ENCODE results near the gene TRIM28.

TRIM28 gene

DNA sequence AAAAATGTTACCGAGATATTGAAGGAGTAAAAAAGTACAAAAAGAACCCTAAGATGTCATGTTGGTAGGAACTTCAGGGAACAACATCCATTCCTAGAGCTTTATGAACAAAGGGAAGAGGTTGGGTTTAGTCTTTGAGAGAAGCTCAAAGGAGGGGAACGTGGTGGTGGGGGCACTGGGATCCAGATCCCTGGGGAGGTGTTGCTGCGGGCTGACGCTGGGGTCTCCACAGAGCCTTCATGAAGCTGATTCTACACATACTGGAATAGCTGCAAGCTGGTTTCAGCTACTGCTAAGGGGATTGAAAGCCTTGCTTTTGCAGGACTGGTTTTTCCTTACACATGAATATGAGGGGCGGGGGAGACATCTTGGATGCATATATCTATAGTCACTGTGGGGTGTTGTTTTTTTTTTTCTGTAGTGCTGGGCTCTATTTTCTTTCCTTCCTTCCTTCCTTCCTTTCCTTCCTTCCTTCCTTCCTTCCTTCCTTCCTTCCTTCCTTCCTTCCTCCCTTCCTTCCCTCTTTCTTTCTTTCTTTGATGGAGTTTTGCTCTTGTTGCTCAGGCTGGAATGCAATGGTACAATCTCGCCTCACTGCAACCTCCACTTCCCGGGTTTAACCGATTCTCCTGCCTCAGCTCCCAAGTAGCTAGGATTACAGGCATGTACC is 35.7 kb downstream of the TRIM28 start:
- no peak for DNase-seq

GRCh38 chr19:58581227-58582141 is 37.6 kb downstream of the TRIM28 start:
- DNase-seq = peak; percentile 71 to 88 (median 83)

GRCh38 chr19:58582985-58583384 is 39.1 kb downstream of the TRIM28 start:
- DNase-seq = no peak

DNA sequence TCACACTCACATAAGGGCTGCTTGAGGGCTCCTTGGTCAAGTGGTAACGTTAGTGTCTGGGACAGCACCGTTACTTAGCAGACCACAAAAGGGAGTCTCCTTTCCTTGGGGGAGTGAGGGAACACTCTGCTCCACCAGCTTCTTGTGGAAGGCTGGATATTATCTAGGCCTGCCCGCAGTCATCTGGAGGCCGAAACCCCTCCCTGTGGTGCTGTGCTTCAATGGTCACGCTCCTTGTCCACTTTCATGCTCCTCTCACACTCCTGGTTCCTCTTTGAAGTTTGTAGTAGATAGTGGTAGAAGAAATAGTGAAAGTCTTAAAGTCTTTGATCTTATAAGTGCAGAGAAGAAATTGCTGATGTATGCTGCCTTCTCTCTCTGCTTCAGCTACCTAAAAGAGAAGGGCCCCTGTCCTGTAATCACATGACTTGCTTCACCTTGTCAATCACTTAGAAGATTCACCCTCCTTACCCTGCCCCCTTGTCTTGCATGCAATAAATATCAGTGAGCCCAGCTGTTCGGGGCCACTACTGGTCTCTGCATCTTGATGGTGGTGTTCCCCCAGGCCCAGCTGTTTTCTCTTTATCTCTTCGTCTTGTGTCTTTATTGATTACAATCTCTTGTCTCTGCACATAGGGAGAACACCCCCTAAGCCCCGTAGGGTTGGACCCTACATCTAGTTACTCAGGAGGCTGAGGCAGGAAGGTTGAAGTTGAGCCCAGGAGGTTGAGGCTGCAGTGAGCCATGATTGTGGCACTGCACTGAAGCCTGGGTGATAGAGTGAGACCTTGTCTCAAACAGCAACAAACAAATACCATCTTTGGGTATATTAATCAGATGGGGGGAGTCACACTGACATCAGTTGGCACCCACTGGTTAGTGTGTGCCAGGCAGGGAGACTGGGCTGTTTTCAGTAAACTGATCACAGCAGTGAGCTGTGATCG is 40.9 kb downstream of the TRIM28 start:
- no peak for DNase-seq

GRCh38 chr19:58585442-58586132 is 41.7 kb downstream of the TRIM28 start:
- no peak for DNase-seq

DNA sequence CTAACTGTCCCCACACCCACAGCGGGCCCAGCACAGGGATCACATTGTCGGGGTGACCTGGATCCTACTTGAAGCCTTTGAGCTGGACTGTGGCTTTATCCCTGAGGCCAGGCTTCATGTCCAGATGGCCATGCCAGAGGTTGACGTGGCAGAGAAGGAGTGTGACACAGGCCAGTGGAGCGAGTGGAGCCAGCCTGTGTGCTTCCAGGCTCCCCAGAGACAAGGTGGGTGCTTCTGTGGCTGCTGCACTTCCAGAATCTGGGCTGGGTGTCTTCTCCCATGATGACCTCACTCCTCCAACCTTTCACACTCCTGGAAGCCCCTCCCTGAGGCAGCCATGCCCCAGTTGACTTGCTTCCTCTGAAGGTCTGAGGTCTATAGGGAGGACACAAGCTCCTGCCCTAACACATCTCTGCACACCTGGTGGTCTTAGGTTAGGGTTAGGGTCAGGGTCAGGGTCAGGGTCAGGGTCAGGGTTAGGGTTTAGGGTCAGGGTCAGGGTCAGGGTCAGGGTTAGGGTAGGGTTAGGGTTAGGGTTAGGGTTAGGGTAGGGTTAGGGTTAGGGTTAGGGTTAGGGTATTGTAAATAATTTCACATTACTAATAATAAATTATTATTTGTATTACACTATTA is 42.4 kb downstream of the TRIM28 start:
- no peak for DNase-seq
